ENCODE data around the gene MYZAP. TPM values are rescaled to one million over a fixed set of nuclear protein-coding genes. Genes with fewer than 3 reads are reported as not detected.

MYZAP gene
- total RNA-seq, 1 experiment from 2014 or later, result 1.1 TPM

DNA sequence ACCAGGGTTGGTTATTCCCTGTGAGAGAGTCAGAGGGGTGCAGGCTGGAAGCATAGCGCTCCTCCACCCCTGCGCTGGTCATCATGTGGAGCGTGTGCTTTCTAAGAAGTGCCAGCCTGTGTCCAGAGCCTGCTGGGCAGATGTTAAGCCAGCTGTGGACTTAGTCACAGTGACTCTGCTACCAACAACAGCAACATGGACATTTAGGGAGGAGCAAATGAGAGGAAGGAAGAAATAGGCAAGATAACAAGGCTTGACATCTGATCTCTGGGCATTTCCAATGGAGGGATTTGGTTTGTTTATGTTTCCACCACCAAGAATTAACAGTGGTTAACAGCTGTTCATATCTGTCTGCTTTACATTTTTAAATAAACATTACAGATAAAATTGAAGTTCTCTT is 36.4 kb upstream of the MYZAP start:
- no TSS peak for BruUV-seq (replicated peaks)
- no peaks in the 10 kb centered on the region for H3K9me3 ChIP-seq (ENCODE audit: control insufficient read depth, insufficient read depth, low read depth, low read length)
- DNase-seq (ENCODE audit: low read depth, low spot score) (no peak), ATAC-seq (no peak)
- H3K27ac ChIP-seq (ENCODE audit: low read length), result no peak overlapping the region
- peaks cover 13% of the 10 kb centered on the region for H3K4me1 ChIP-seq (ENCODE audit: control insufficient read depth, insufficient read depth, low read length)
- no peak overlapping the region for H3K4me3 ChIP-seq (ENCODE audit: low read depth in 2 of 2, low read length in 2 of 2)
- no peaks in the 10 kb centered on the region for H3K27me3 ChIP-seq (ENCODE audit: control insufficient read depth, insufficient read depth, low read length)
- CTCF ChIA-PET, result no interaction called here
- H3K36me3 ChIP-seq (ENCODE audit: control insufficient read depth, insufficient read depth, low read length), result no peaks in the 10 kb centered on the region
- intact Hi-C loops (cut with micrococcal nuclease; ENCODE audit: unreplicated experiment), result no loop called here
- POLR2A ChIA-PET, result no interaction called here
- TF ChIP-seq POLR2AphosphoS5 (IDR thresholded peaks at IDR 0.05; ENCODE audit: low read depth, low read length) (no peak), REST (IDR thresholded peaks at IDR 0.05; ENCODE audit: insufficient read depth in 1 of 2, low read depth in 2 of 2, low read length in 1 of 2) (no peak), CTCF (IDR thresholded peaks at IDR 0.05) (no peak), TCF7L2 (IDR thresholded peaks at IDR 0.05; ENCODE audit: low read depth, low read length) (no peak), SIN3A (IDR thresholded peaks at IDR 0.05; ENCODE audit: borderline replicate concordance, insufficient read depth, low read depth, low read length) (no peak)
- in situ Hi-C loops (cut with HindIII; ENCODE audit: low pct_unique_long_range_greater_than_20kb, low sequenced_read_pairs), result no loop called here

DNA sequence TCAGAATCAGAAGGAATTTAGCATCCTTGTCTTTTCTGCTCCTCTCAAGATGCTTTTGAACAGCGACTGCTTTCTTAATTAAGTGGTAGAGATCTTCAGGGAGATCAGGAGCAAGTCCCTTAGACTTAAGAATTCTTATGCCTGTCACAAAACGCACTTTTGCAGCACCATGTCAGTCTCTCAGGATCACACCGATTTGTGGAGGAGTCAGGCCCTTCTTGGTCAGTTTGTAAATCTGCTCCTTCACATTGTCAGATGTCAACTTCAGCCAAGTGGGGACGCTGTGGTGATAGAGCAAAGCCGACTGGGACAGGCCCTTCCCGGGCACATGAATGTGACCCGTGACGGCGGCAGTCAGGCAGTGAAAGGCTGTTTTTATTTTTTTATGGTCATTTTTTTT is 35.7 kb upstream of the MYZAP start:
- H3K4me1 ChIP-seq (ENCODE audit: control insufficient read depth, insufficient read depth, low read length), result peaks cover 12% of the 10 kb centered on the region
- no peak for TF ChIP-seq POLR2AphosphoS5 (IDR thresholded peaks at IDR 0.05; ENCODE audit: low read depth, low read length)
- TF ChIP-seq TCF7L2 (IDR thresholded peaks at IDR 0.05; ENCODE audit: low read depth, low read length), result no peak
- no peak for TF ChIP-seq CTCF (IDR thresholded peaks at IDR 0.05)
- TF ChIP-seq REST (IDR thresholded peaks at IDR 0.05; ENCODE audit: insufficient read depth in 1 of 2, low read depth in 2 of 2, low read length in 1 of 2), result no peak
- TF ChIP-seq SIN3A (IDR thresholded peaks at IDR 0.05; ENCODE audit: borderline replicate concordance, insufficient read depth, low read depth, low read length), result no peak

More for the DNA sequence above, 35.7 kb upstream of the MYZAP start:
- BruUV-seq (replicated peaks), result no TSS peak
- Histone ChIP-seq H3K9me3 (ENCODE audit: control insufficient read depth, insufficient read depth, low read depth, low read length) (no peaks in the 10 kb centered on the region), H3K4me3 (ENCODE audit: low read depth in 2 of 2, low read length in 2 of 2) (no peak overlapping the region), H3K36me3 (ENCODE audit: control insufficient read depth, insufficient read depth, low read length) (no peaks in the 10 kb centered on the region), H3K27me3 (ENCODE audit: control insufficient read depth, insufficient read depth, low read length) (no peaks in the 10 kb centered on the region), H3K27ac (ENCODE audit: low read length) (no peak overlapping the region)
- no peak for DNase-seq (ENCODE audit: low read depth, low spot score)
- ChIA-PET POLR2A (no interaction called here), CTCF (no interaction called here)
- intact Hi-C loops (cut with micrococcal nuclease; ENCODE audit: unreplicated experiment) (no loop called here), in situ Hi-C loops (cut with HindIII; ENCODE audit: low pct_unique_long_range_greater_than_20kb, low sequenced_read_pairs) (no loop called here)
- no peak for ATAC-seq
